Lower leg skin (tissue), 4 donors: ENCODE measurements around the gene RPRD1A. TPM values are rescaled to one million over a fixed set of nuclear protein-coding genes. Genes with fewer than 3 reads are reported as not detected.
"Not testable (repeated sequence)": the region's sequence is repeated elsewhere in the genome, so short reads cannot be mapped to it uniquely, and the experiment has no call there.

Experiments used
- DNase-seq, 2 donors: peaks; one replicate each; pipeline ENCODE4 v3.0.0-alpha.2; 2019; ENCODE audit warnings: low spot score in 2 of 2
- H3K4me3 ChIP-seq: fragments of 200-600 bp; sonication (generic); 2 replicates; pipeline ENCODE4 v1.5.1; 2017; ENCODE audit warnings: mild to moderate bottlenecking, low read depth; ENCODE audit not compliant: poor library complexity, severe bottlenecking
- CTCF ChIP-seq, 3 donors: fragments of 450-650 bp; IDR thresholded peaks; one replicate each; pipeline ENCODE4 v1.5.1; 2016; ENCODE audit warnings: antibody characterized with exemption in 3 of 3, mild to moderate bottlenecking in 3 of 3, moderate library complexity in 2 of 3
- POLR2A ChIP-seq, 2 donors: fragments of 450-650 bp; IDR thresholded peaks; one replicate each; pipeline ENCODE4 v1.6.1; 2016 to 2017; ENCODE audit warnings: antibody characterized with exemption in 2 of 2, mild to moderate bottlenecking in 1 of 2, moderate library complexity in 1 of 2
- WGBS, 2 donors: methylation state at CpG; one replicate each; pipeline ENCODE4 v1.1.5; 2018; 5-methylcytosine and 5-hydroxymethylcytosine counted together
- intact Hi-C: fragments of 100-400 bp; cut with DNase I; formaldehyde crosslinking; loops from one replicate; pipeline ENCODE4 v1.15.0; 2023; ENCODE audit warnings: low total_unique reads
- total RNA-seq, 4 donors: library from RNA; depleted of rRNA; stranded (reverse); fragments of >200 nt; gene quantifications; one replicate each; pipeline ENCODE4 v1.1.0, GENCODE V29; 2016

RPRD1A gene
- total RNA-seq, 4 donors from 2014 or later, result 30.1 to 55.9 (median 46.9) TPM

DNA sequence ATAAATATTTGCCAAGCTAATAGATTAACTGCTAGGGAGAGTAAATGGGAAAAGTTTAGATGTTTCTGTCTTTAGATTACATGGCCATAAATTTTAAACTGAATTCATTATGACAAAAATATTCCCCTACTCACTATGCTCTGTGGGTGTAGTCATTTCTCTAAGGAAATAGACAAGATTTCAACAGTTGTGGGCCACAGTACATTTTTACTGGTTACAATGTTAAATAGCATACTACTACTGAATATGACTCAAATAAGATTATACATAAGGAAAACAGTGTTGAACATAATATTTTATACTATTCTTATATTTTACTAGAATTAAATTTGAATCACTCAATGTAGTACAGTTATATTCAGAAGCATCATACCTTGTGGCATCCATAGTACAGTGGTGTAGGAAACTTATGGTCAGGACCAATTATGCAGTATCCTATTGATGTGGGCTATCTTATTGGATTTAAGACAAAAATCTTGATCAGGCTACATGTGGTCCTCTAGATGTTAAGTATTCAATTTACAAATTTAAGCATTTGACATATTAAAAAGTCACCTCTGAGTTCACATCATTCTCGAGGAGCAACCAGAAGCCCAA is 33.0 kb downstream of the RPRD1A start:
- H3K4me3 ChIP-seq, result no peak overlapping the region
- intact Hi-C loops, result loop anchor here (5.0 kb wide), 2 partner anchors 243 to 778 kb away; no protein-coding TSS in a partner anchor
- WGBS, 2 donors, result 95 to 100% methylated on average over 1 of the region's 1 CpG
- no peak for TF ChIP-seq CTCF (IDR thresholded peaks at IDR 0.05)
- TF ChIP-seq POLR2A (IDR thresholded peaks at IDR 0.05), result no peak
- no peak for DNase-seq

DNA sequence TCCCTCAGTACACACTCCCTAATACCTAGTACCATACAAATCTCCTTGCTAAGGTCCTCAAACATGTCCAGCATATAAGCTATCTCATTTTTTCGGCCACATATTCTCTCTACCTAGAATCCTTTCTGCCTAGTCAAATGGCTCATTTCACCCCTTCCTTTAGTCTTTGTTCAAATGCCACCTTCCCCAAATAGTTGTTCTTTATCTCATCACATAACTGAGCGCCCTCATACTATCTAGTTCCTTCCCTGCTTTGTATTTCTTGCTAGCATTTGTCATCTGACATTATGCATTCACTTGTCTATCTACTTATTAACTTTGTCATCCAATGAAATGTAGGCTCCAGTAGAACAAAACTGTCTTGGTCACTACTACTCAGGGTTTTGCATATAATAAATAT is 35.5 kb downstream of the RPRD1A start:
- intact Hi-C loops, result loop anchor here (5.0 kb wide), 2 partner anchors 245 to 780 kb away; no protein-coding TSS in a partner anchor
- WGBS, 2 donors, result 93 to 95% methylated on average over 2 of the region's 2 CpGs
- DNase-seq, result no peak
- no peak for TF ChIP-seq POLR2A (IDR thresholded peaks at IDR 0.05)
- no peak for TF ChIP-seq CTCF (IDR thresholded peaks at IDR 0.05)
- H3K4me3 ChIP-seq, result no peak overlapping the region

DNA sequence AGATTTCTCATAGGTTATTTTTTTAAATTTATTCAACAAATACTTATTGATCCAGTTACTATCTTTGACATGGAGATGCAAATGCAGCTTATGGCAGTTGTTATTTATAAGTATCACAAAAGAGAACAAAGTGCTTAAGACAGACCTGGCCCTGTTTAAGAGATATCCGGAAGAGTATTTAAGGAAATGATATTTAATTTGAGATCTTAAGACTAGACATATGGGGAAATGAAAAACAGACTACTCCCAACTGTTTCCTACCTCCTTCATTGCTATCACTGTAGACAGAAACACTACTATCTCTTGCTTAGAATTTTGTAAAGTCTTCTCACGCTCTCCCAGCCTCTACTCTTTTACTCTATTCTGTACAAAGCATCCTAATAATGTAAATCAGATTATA is 36.0 kb downstream of the RPRD1A start:
- TF ChIP-seq CTCF (IDR thresholded peaks at IDR 0.05) (no peak), POLR2A (IDR thresholded peaks at IDR 0.05) (no peak)
- intact Hi-C loops, result loop anchor here (5.0 kb wide), 2 partner anchors 246 to 781 kb away; no protein-coding TSS in a partner anchor
- H3K4me3 ChIP-seq, result no peak overlapping the region
- no peak for DNase-seq
- WGBS, 2 donors, result 78 to 94% methylated on average over 2 of the region's 2 CpGs

- WGBS, 2 donors, result 86 to 97% methylated on average over 2 of the region's 2 CpGs
- no peak for DNase-seq
- TF ChIP-seq CTCF (IDR thresholded peaks at IDR 0.05) (no peak), POLR2A (IDR thresholded peaks at IDR 0.05) (no peak)
- no peak overlapping the region for H3K4me3 ChIP-seq
- intact Hi-C loops, result no loop called here
These were observed 38.5 kb downstream of the RPRD1A start for GRCh38 chr18:36028859-36029258.

DNA sequence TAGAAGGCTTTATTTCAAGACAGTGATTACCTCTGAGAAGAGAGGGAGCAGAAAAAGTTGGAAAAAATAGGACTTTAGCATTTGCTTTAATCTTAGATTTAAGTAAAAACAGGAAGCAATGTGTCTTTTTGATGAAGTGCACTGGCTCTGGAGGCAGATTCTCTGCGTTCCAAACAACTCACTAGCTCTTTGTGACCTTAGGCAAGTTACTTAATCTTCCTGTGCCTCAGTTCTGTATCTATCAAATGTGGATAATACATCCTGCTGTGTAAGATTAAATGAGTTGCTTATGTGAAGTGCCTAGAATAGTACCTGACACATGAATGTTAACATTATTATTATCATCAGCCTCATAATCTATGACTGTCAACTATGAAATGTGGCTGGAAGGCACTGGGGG is 42.3 kb downstream of the RPRD1A start:
- no peak for DNase-seq
- no peak for TF ChIP-seq CTCF (IDR thresholded peaks at IDR 0.05)
- no peak for TF ChIP-seq POLR2A (IDR thresholded peaks at IDR 0.05)
- H3K4me3 ChIP-seq, result no peak overlapping the region
- 51 to 55% methylated on average over 1 of the region's 1 CpG for WGBS, 2 donors
- intact Hi-C loops, result no loop called here

GRCh38 chr18:36024241-36024640 is 43.1 kb downstream of the RPRD1A start:
- intact Hi-C loops, H3K4me3 ChIP-seq, DNase-seq: not testable (repeated sequence)
- 95 to 97% methylated on average over 3 of the region's 3 CpGs for WGBS, 2 donors
